Measurements from ENCODE around the gene UBE3A.

Gene UBE3A

DNA sequence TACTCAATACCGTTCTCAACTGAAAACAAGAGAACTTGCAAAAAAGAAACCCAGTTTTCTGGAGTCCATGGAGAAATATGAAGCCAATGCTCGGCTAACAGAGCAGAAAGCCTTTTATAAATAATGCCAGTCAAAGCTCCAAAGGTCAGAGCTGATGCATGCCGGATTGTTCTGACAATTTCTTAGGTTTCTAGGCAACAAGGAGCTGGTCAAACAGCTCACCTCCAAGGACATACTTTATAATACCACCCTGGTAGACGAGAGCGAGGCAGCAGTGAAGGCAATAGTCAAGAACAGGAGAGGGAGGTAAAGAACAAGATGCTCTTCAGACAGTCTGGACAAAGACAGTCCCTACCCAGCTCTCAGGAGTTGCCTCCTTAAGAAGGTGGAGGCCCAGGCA lies 111.1 kb downstream of the UBE3A start:
- DNase-seq = no peak

- no peak for DNase-seq
These were observed 113.6 kb downstream of the UBE3A start for GRCh38 chr15:25325187-25325586.

GRCh38 chr15:25323420-25323819 lies 115.4 kb downstream of the UBE3A start:
- no peak for DNase-seq

- DNase-seq = no peak
These were observed 151.0 kb downstream of the UBE3A start for GRCh38 chr15:25287823-25288222.

All from NCI-H1092 (cell line).